HG02970 (cell line): Measurements from ENCODE around the gene UAP1.

Source experiments
- ATAC-seq: cut with Tn5 transposase; IDR thresholded peaks from one replicate; pipeline ENCODE4 v1.9.1; 2021; ENCODE audit warnings: mild to moderate bottlenecking, moderate library complexity, moderate number of reproducible peaks; ENCODE audit not compliant: unreplicated experiment, low FRiP score

UAP1 gene

GRCh38 chr1:162561616-162562469, at the start of gene UAP1:
TSS of gene UAP1 (plus strand) at chr1:162561722. CDS start at chr1:162566069, 4,347 bp downstream.
- peak; percentile 35 for ATAC-seq

DNA sequence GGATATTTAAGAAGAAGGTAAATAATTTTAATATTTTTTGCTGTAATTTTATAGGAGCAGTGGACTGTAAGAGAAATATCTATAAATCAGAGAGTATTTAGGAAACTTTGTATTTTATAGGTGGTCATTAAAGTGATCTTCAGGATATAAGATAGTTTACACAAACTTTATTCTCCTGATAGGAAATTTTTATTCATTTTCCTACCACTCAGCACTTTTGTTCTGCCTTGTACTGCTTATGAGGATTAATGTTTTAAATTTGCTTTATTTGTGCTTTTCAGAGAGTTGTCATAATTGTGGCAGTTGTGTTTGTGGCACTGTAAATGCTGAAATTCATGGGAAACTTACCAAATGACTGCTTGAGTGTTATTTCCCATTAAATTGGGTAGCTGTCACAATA, 34.2 kb upstream of the UAP1 start:
- no peak for ATAC-seq

- ATAC-seq, result peak; percentile 87
These were observed 31.1 kb upstream of the UAP1 start for GRCh38 chr1:162530307-162530987.

DNA sequence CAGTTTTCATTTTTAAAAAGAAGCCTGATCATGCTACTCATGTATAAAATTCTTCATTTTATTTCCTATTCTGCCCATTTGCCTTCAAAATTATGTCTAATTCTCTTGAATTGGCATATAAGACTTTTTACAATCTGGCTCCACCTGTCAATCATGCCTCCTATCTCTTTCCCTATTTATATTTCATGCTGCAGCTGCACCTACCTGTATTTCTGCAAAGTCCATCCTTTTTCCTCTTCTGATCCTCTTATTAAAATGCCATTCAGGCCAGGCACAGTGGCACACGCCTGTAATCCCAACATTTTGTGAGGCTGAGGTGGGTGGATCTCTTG, 30.6 kb upstream of the UAP1 start:
- ATAC-seq, result no peak

GRCh38 chr1:162535501-162535900, 26.0 kb upstream of the UAP1 start:
- ATAC-seq, result no peak

- ATAC-seq, result no peak
These were observed 25.0 kb upstream of the UAP1 start for GRCh38 chr1:162536511-162536910.

GRCh38 chr1:162537216-162537615, 24.3 kb upstream of the UAP1 start:
- ATAC-seq, result no peak

DNA sequence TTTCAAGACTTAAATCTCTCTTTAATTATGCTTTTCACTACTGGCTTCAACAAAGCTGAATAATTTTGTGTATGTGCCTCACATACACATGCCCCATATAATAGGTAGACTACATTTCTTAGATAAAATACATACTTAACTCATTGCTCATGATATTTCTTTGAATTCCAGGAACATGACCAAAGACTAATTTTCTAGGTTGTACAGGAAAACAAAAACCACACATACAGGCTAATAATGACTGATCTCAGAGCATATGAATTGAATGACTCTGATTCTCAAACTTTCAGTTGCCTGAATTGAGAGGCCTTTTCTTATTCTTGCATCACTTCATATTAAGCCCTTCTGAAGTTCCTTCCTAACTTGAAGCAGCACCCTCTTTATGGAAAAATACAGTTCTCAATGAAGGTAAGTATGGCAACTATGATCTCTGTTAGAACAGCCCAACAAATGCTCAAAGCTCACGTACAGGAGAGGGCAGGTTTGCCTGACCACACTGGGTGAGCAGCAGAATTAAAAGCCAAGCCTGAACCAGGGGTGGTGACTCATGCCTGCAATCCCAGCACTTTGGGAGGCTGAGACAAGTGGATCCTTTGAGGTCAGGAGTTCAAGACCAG, 22.6 kb upstream of the UAP1 start:
- ATAC-seq, result no peak

- ATAC-seq, result no peak
These were observed 19.8 kb upstream of the UAP1 start for GRCh38 chr1:162541619-162542141.

GRCh38 chr1:162543228-162543627, 18.3 kb upstream of the UAP1 start:
- no peak for ATAC-seq

- no peak for ATAC-seq
These were observed 13.4 kb upstream of the UAP1 start for GRCh38 chr1:162548170-162548569.

DNA sequence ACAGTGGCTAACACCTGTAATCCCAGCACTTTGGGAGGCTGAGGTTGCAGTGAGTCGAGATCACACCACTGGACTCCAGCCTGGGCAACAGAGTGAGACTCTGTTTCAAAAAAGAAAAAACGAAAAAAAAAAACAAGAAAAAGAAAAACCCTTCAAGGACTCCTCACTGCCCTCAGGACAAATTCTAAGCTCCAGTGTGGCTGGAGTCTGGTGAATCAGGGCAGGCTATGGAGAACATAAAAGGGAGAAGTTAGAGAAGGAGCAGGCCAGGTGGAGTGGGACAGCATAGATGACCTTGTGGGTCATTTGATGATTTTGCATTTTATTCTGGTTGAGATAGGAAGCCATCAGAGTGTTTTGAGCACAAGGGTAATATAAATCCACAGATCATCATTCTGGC, 12.5 kb upstream of the UAP1 start:
- no peak for ATAC-seq

DNA sequence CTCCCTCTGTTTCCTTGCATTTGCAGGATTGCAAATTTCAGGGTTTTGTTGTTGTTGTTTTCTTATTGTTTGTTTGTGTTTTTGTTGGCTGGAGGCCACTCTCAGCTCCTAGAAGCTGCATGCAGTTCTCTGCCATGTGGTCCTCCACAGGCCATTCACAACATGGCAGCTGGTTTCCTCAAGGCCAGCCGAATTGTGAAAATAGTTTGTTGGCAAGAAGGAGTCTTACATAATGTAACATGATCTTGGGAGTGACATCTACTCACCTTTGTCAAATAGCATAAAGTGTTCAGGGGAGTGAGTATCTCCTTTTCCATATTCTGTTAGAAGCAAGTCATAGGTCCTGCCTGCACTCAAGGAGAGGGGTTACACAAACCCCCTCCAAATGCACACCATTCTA, 10.6 kb upstream of the UAP1 start:
- no peak for ATAC-seq

- no peak for ATAC-seq
These were observed 9.4 kb upstream of the UAP1 start for GRCh38 chr1:162551969-162552683.

- no peak for ATAC-seq
These were observed 8.8 kb upstream of the UAP1 start for GRCh38 chr1:162552684-162553252.

DNA sequence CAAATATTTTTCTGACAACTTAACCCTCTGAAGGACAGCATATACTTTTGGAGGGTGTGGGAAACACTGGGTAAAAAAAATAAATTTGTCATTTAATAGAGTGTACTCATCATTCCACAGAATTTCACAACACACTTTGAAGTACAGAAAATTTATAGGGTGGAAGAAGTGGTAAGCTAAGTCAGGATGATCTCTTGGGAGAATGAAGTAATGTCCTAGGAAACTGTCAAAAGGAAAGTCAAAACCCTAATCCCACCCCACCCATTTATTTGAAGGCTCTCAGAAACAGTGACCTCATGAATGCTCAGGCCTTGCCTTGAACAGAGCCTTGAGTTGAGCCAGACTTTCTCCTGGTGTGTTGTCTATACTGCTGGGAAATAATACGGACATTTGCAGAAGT, 7.3 kb upstream of the UAP1 start:
- ATAC-seq, result no peak

DNA sequence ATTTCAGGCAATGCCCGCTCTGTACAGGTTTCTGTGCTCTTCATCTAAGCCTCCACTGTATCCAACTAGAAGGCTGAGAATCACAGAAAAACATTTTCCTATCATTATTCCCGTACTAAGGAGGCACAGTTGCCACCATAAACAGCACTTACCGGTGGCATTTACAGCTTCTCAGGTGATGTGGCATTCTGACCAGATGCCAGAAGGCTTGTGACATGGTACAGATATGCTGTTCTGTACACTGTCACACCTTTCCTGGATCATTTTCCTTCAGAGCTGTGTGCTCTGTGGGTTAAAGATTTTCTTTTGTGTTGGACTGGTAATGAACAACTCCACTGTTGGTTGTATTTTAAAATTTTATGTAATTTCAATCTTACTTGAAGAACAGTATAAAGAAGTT, 4.0 kb upstream of the UAP1 start:
- no peak for ATAC-seq

GRCh38 chr1:162560303-162561036, 1.1 kb upstream of the UAP1 start:
- ATAC-seq, result no peak

- ATAC-seq, result peak; percentile 93
These were observed 396 bp upstream of the UAP1 start for GRCh38 chr1:162561037-162561615.
